Esophagus muscularis mucosa (tissue), 4 donors: ENCODE data around the gene METTL2B. TPM values are rescaled to one million over a fixed set of nuclear protein-coding genes. Genes with fewer than 3 reads are reported as not detected.
A peak's percentile ranks its signal among the peaks of the same experiment; 100 is the strongest.

ENCODE experiments used
- DNase-seq: peaks from one replicate; pipeline ENCODE4 v3.0.0-alpha.2; 2017; ENCODE audit errors: extremely low spot score
- H3K27ac ChIP-seq, 4 donors: fragments of 200-600 bp; sonication (generic); replicated peaks in 1 of 4; 1 replicate in 3 of 4; 2 replicates in 1 of 4; pipeline ENCODE4 v1.5.1; 2016 to 2019; ENCODE audit warnings: mild to moderate bottlenecking in 1 of 4
- H3K27me3 ChIP-seq, 4 donors: fragments of 200-600 bp; sonication (generic); one replicate each; pipeline versions ENCODE4 v1.5.1 to v1.6.0; 2016 to 2019
- H3K36me3 ChIP-seq, 4 donors: fragments of 200-600 bp; sonication (generic); one replicate each; pipeline ENCODE4 v1.5.1; 2016 to 2019
- H3K4me1 ChIP-seq, 4 donors: fragments of 200-600 bp; sonication (generic); one replicate each; pipeline ENCODE4 v1.5.1; 2016 to 2019
- H3K4me3 ChIP-seq, 4 donors: fragments of 200-600 bp; sonication (generic); 1 replicate in 2 of 4; 2 replicates in 2 of 4; pipeline ENCODE4 v1.5.1; 2016 to 2019; ENCODE audit warnings: mild to moderate bottlenecking in 4 of 4, moderate library complexity in 1 of 4
- H3K9me3 ChIP-seq, 4 donors: fragments of 200-600 bp; sonication (generic); 1 replicate in 3 of 4; 2 replicates in 1 of 4; pipeline ENCODE4 v1.5.1; 2016 to 2019
- CTCF ChIP-seq, 3 experiments: fragments of 200-600 bp in 2 of 3; fragments of 450-650 bp in 1 of 3; sonication (generic) in 2 of 3; IDR thresholded peaks; one replicate each; pipeline ENCODE4 v1.5.1; 2017 to 2019; ENCODE audit warnings: antibody characterized with exemption in 3 of 3, mild to moderate bottlenecking in 2 of 3, moderate library complexity in 1 of 3
- EP300 ChIP-seq: sonication (generic); formaldehyde crosslinking; IDR thresholded peaks from one replicate; pipeline ENCODE4 v1.6.1; 2017; ENCODE audit warnings: antibody characterized with exemption
- POLR2A ChIP-seq: fragments of 450-650 bp; IDR thresholded peaks from one replicate; pipeline ENCODE4 v1.6.1; 2017; ENCODE audit warnings: antibody characterized with exemption, moderate library complexity, mild to moderate bottlenecking, low read depth
- POLR2AphosphoS5 ChIP-seq, 2 donors: sonication (generic); formaldehyde crosslinking; IDR thresholded peaks; one replicate each; pipeline ENCODE4 v1.6.1; 2017; ENCODE audit warnings: antibody characterized with exemption in 2 of 2
- WGBS: methylation state at CpG from one replicate; pipeline ENCODE4 v1.1.5; 2018; 5-methylcytosine and 5-hydroxymethylcytosine counted together
- intact Hi-C: fragments of 100-400 bp; cut with DNase I; formaldehyde crosslinking; loops from one replicate; pipeline ENCODE4 v1.15.1; 2023
- total RNA-seq, 4 donors: library from RNA; depleted of rRNA; stranded (reverse); fragments of >200 nt; gene quantifications; one replicate each; pipeline versions ENCODE4 v1.1.0 to v1.2.1, GENCODE V29; 2016

Gene METTL2B
- total RNA-seq, 4 donors from 2014 or later, result 19.9 to 23.5 (median 21.0) TPM

- Histone ChIP-seq H3K36me3 (no peaks in the 10 kb centered on the region), H3K9me3 (no peaks in the 10 kb centered on the region), H3K27me3 (no peaks in the 10 kb centered on the region), H3K4me3 (no peak overlapping the region), H3K4me1 (peaks cover 23 to 28% (median 24%) of the 10 kb centered on the region in 4 donors), H3K27ac (no peak overlapping the region)
- no peak for TF ChIP-seq POLR2A
- no peak for TF ChIP-seq CTCF (IDR thresholded peaks at IDR 0.05)
- no peak for TF ChIP-seq EP300
- TF ChIP-seq POLR2AphosphoS5 (IDR thresholded peaks at IDR 0.05), result no peak
- 59% methylated on average over 4 of the region's 4 CpGs for WGBS
- intact Hi-C loops, result loop anchor here (10.0 kb wide), 1 partner anchor 46 kb away; the partner anchor contains the start of gene IMPDH1
- DNase-seq, result no peak
Observed at GRCh38 chr7:128450409-128450808, 26.1 kb upstream of the METTL2B start.

GRCh38 chr7:128450913-128451312 lies 25.6 kb upstream of the METTL2B start:
- intact Hi-C loops, result loop anchor here (10.0 kb wide), 1 partner anchor 46 kb away; the partner anchor contains the start of gene IMPDH1
- TF ChIP-seq CTCF (IDR thresholded peaks at IDR 0.05), result no peak
- no peak for TF ChIP-seq POLR2AphosphoS5 (IDR thresholded peaks at IDR 0.05)
- no peak for TF ChIP-seq EP300
- no peak for TF ChIP-seq POLR2A
- H3K9me3 ChIP-seq, result no peaks in the 10 kb centered on the region

GRCh38 chr7:128452552-128452951 lies 24.0 kb upstream of the METTL2B start:
- 78% methylated on average over 1 of the region's 1 CpG for WGBS
- peaks cover 34 to 46% (median 41%) of the 10 kb centered on the region in 4 donors for H3K4me1 ChIP-seq

More at GRCh38 chr7:128450913-128451312, 25.6 kb upstream of the METTL2B start:
- H3K27ac ChIP-seq, result no peak overlapping the region
- no peaks in the 10 kb centered on the region for H3K27me3 ChIP-seq
- WGBS, result 91% methylated on average over 5 of the region's 5 CpGs
- no peak for DNase-seq
- H3K4me1 ChIP-seq, result peaks cover 24 to 30% (median 24%) of the 10 kb centered on the region in 4 donors
- no peaks in the 10 kb centered on the region for H3K36me3 ChIP-seq
- H3K4me3 ChIP-seq, result no peak overlapping the region

GRCh38 chr7:128453836-128454804 lies 22.4 kb upstream of the METTL2B start:
- 30% methylated on average over 20 of the region's 23 CpGs for WGBS
- intact Hi-C loops, result loop anchor here (10.0 kb wide), 1 partner anchor 49 kb away; the partner anchor contains the start of gene IMPDH1

More at GRCh38 chr7:128452552-128452951, 24.0 kb upstream of the METTL2B start:
- DNase-seq, result no peak
- H3K36me3 ChIP-seq, result peaks cover 0 to 6% (median 3%) of the 10 kb centered on the region in 4 donors
- H3K27me3 ChIP-seq, result no peaks in the 10 kb centered on the region
- TF ChIP-seq CTCF (IDR thresholded peaks at IDR 0.05), result no peak
- no peak for TF ChIP-seq EP300
- no peak for TF ChIP-seq POLR2AphosphoS5 (IDR thresholded peaks at IDR 0.05)
- no peak for TF ChIP-seq POLR2A
- H3K4me3 ChIP-seq, result no peak overlapping the region
- no peaks in the 10 kb centered on the region for H3K9me3 ChIP-seq
- no peak overlapping the region for H3K27ac ChIP-seq
- intact Hi-C loops, result loop anchor here (10.0 kb wide), 1 partner anchor 48 kb away; the partner anchor contains the start of gene IMPDH1

More at GRCh38 chr7:128453836-128454804, 22.4 kb upstream of the METTL2B start:
- peak; percentile 95 for DNase-seq
- Histone ChIP-seq H3K36me3 (peaks cover 0 to 9% (median 4%) of the 10 kb centered on the region in 4 donors), H3K27me3 (no peaks in the 10 kb centered on the region), H3K9me3 (no peaks in the 10 kb centered on the region), H3K27ac (peak overlapping the region; percentile 79 to 95 (median 93)), H3K4me1 (peaks cover 38 to 62% (median 49%) of the 10 kb centered on the region in 4 donors), H3K4me3 (peak overlapping the region; percentile 24 to 80 (median 78))
- TF ChIP-seq POLR2AphosphoS5 (IDR thresholded peaks at IDR 0.05) (peak; percentile 79 to 84), EP300 (peak; percentile 69), CTCF (IDR thresholded peaks at IDR 0.05) (no peak)
